HEK293 (cell line): ENCODE measurements around the gene SEC62.

Source experiments
- CTCF ChIA-PET: fragments of 350-600 bp; formaldehyde crosslinking; extraction: SDS; loops from one replicate; lab custom pipeline; 2021; ENCODE audit warnings: antibody characterized with exemption; lab: Yijun Ruan, JAX
- POLR2A ChIA-PET: fragments of 300-600 bp; formaldehyde crosslinking; extraction: SDS; loops from one replicate; lab custom pipeline; 2020; ENCODE audit warnings: antibody characterized with exemption, inconsistent platforms; lab: Yijun Ruan, JAX
- H3K27ac ChIP-seq: fragments of 200-500 bp; sonication (Bioruptor generic); 2 replicates; pipeline ENCODE4 v1.5.1; 2014; ENCODE audit warnings: low read depth, low read length, control low read depth, inconsistent platforms; ENCODE audit errors: extremely low read depth
- H3K36me3 ChIP-seq, 2 experiments: fragments of 200-500 bp in 1 of 2; sonication (Bioruptor generic) in 1 of 2; 1 replicate in 1 of 2; 2 replicates in 1 of 2; pipeline ENCODE4 v1.5.1; 2014 to 2017; ENCODE audit warnings: inconsistent platforms in 2 of 2, low read length in 2 of 2; ENCODE audit not compliant: control insufficient read depth in 2 of 2, insufficient read depth in 1 of 2
- H3K4me1 ChIP-seq: fragments of 200-500 bp; sonication (Bioruptor generic); 2 replicates; pipeline ENCODE4 v1.5.1; 2014; ENCODE audit warnings: mild to moderate bottlenecking, low read length, inconsistent platforms; ENCODE audit not compliant: control insufficient read depth, insufficient read depth
- H3K4me3 ChIP-seq: 2 replicates; pipeline ENCODE4 v1.5.1; 2011; ENCODE audit warnings: low read depth, mild to moderate bottlenecking, control low read depth, low read length, moderate library complexity
- H3K9me3 ChIP-seq: fragments of 200-500 bp; sonication (Bioruptor generic); 2 replicates; pipeline ENCODE4 v1.5.1; 2014; ENCODE audit warnings: low read depth, low read length, inconsistent platforms; ENCODE audit not compliant: control insufficient read depth, insufficient read depth
- GLIS2 ChIP-seq: fragments of 450-650 bp; formaldehyde crosslinking; IDR thresholded peaks from 2 replicates; pipeline ENCODE4 v1.5.1; 2016; ENCODE audit warnings: missing biosample characterization, missing genetic modification characterization
- HOXA7 ChIP-seq: sonication (generic); formaldehyde crosslinking; IDR thresholded peaks from 2 replicates; pipeline ENCODE4 v1.8.1; 2022; ENCODE audit warnings: missing genetic modification reagents, borderline replicate concordance
- HOXD13 ChIP-seq: sonication (generic); formaldehyde crosslinking; IDR thresholded peaks from 2 replicates; pipeline ENCODE4 v1.8.0; 2022; ENCODE audit warnings: missing genetic modification reagents, borderline replicate concordance
- MEIS1 ChIP-seq: sonication (generic); formaldehyde crosslinking; IDR thresholded peaks from 2 replicates; pipeline ENCODE4 v1.8.1; 2022; ENCODE audit warnings: missing genetic modification reagents, mild to moderate bottlenecking, borderline replicate concordance
- ZBTB11 ChIP-seq: fragments of 450-650 bp; formaldehyde crosslinking; conservative IDR thresholded peaks from 2 replicates; pipeline ENCODE4 v1.5.1; 2016; ENCODE audit warnings: low read depth, missing biosample characterization, missing genetic modification characterization
- ZBTB48 ChIP-seq: fragments of 450-650 bp; formaldehyde crosslinking; IDR thresholded peaks from 2 replicates; pipeline ENCODE4 v1.5.1; 2016; ENCODE audit warnings: missing biosample characterization, missing genetic modification characterization
- ZBTB49 ChIP-seq: fragments of 450-650 bp; formaldehyde crosslinking; IDR thresholded peaks from 2 replicates; pipeline ENCODE4 v1.5.1; 2016; ENCODE audit warnings: missing biosample characterization, missing genetic modification characterization, low read depth
- ZFP69B ChIP-seq: fragments of 450-650 bp; formaldehyde crosslinking; IDR thresholded peaks from 2 replicates; pipeline ENCODE4 v1.5.1; 2016; ENCODE audit warnings: missing biosample characterization, missing genetic modification characterization
- ZNF138 ChIP-seq: fragments of 450-650 bp; formaldehyde crosslinking; IDR thresholded peaks from 2 replicates; pipeline ENCODE4 v1.5.1; 2016; ENCODE audit warnings: missing biosample characterization, missing genetic modification characterization, borderline replicate concordance
- ZNF146 ChIP-seq: fragments of 450-650 bp; formaldehyde crosslinking; IDR thresholded peaks from 2 replicates; pipeline ENCODE4 v1.5.1; 2016; ENCODE audit warnings: missing biosample characterization, missing genetic modification characterization
- ZNF18 ChIP-seq: fragments of 450-650 bp; formaldehyde crosslinking; IDR thresholded peaks from 2 replicates; pipeline ENCODE4 v1.5.1; 2016; ENCODE audit warnings: missing biosample characterization, missing genetic modification characterization
- ZNF23 ChIP-seq: fragments of 450-650 bp; formaldehyde crosslinking; IDR thresholded peaks from 2 replicates; pipeline ENCODE4 v1.5.1; 2016; ENCODE audit warnings: missing biosample characterization, missing genetic modification characterization, borderline replicate concordance
- ZNF274 ChIP-seq, 2 experiments: fragments of 200-500 bp in 1 of 2; fragments of 450-650 bp in 1 of 2; sonication (Bioruptor generic) in 1 of 2; formaldehyde crosslinking in 1 of 2; IDR thresholded peaks; 2 replicates each; pipeline versions ENCODE4 v1.5.1 to v1.6.1; 2014 to 2016; ENCODE audit warnings: borderline replicate concordance in 1 of 2, inconsistent platforms in 1 of 2, low read length in 1 of 2, missing biosample characterization in 1 of 2, missing genetic modification characterization in 1 of 2
- ZNF311 ChIP-seq: fragments of 450-650 bp; formaldehyde crosslinking; IDR thresholded peaks from 2 replicates; pipeline ENCODE4 v1.5.1; 2017; ENCODE audit warnings: missing biosample characterization, missing genetic modification characterization, borderline replicate concordance
- ZNF350 ChIP-seq: fragments of 450-650 bp; formaldehyde crosslinking; IDR thresholded peaks from 2 replicates; pipeline ENCODE4 v1.5.0; 2017; ENCODE audit warnings: missing biosample characterization, mild to moderate bottlenecking, missing genetic modification characterization
- ZNF354C ChIP-seq: fragments of 450-650 bp; formaldehyde crosslinking; IDR thresholded peaks from 2 replicates; pipeline ENCODE4 v1.5.1; 2016; ENCODE audit warnings: missing biosample characterization, missing genetic modification characterization, low read depth, borderline replicate concordance
- ZNF48 ChIP-seq: fragments of 450-650 bp; formaldehyde crosslinking; IDR thresholded peaks from 2 replicates; pipeline ENCODE4 v1.5.1; 2016; ENCODE audit warnings: missing biosample characterization, missing genetic modification characterization
- ZNF610 ChIP-seq: fragments of 450-650 bp; formaldehyde crosslinking; IDR thresholded peaks from 2 replicates; pipeline ENCODE4 v1.5.1; 2016; ENCODE audit warnings: missing biosample characterization, missing genetic modification characterization, borderline replicate concordance
- ZNF624 ChIP-seq: fragments of 450-650 bp; formaldehyde crosslinking; IDR thresholded peaks from 2 replicates; pipeline ENCODE4 v1.5.1; 2017; ENCODE audit warnings: missing biosample characterization, missing genetic modification characterization
- ZNF777 ChIP-seq: fragments of 450-650 bp; formaldehyde crosslinking; IDR thresholded peaks from 2 replicates; pipeline ENCODE4 v1.5.1; 2017; ENCODE audit warnings: missing biosample characterization, missing genetic modification characterization, borderline replicate concordance

Gene SEC62

GRCh38 chr3:169939751-169940150, 26.9 kb upstream of the SEC62 start:
- Histone ChIP-seq H3K9me3 (no peaks in the 10 kb centered on the region), H3K36me3 (no peaks in the 10 kb centered on the region), H3K4me1 (no peaks in the 10 kb centered on the region), H3K27ac (no peak overlapping the region), H3K4me3 (no peak overlapping the region)
- no peak for TF ChIP-seq ZNF146
- no peak for TF ChIP-seq GLIS2 (tag by site-specific recombination)
- no peak for TF ChIP-seq ZNF311 (tag by site-specific recombination)
- TF ChIP-seq ZBTB49, result no peak
- no peak for TF ChIP-seq ZNF610 (tag by site-specific recombination)
- TF ChIP-seq ZNF777 (tag by site-specific recombination), result no peak
- TF ChIP-seq HOXA7 (CRISPR knock-in tag), result no peak
- no peak for TF ChIP-seq HOXD13 (CRISPR knock-in tag)
- no peak for TF ChIP-seq MEIS1 (CRISPR knock-in tag)
- TF ChIP-seq ZNF18, result no peak
- TF ChIP-seq ZNF274 (IDR thresholded peaks at IDR 0.05; ENCODE audit: low read length), result no peak
- TF ChIP-seq ZNF274 (tag by site-specific recombination; IDR thresholded peaks at IDR 0.05; ENCODE audit: borderline replicate concordance), result no peak
- no peak for TF ChIP-seq ZBTB11 (tag by site-specific recombination)
- ChIA-PET POLR2A (no interaction called here), CTCF (no interaction called here)

GRCh38 chr3:169940470-169941181, 26.0 kb upstream of the SEC62 start:
- no peak for TF ChIP-seq ZBTB48 (tag by site-specific recombination)
- TF ChIP-seq ZNF23 (tag by site-specific recombination), result no peak
- no peak for TF ChIP-seq ZNF354C
- no peak for TF ChIP-seq ZFP69B (tag by site-specific recombination)
- no peak for TF ChIP-seq ZNF624 (tag by site-specific recombination)
- no peak for TF ChIP-seq ZNF138 (tag by site-specific recombination)
- no peak for TF ChIP-seq ZNF350
- no peak for TF ChIP-seq ZNF48
- Histone ChIP-seq H3K4me3 (no peak overlapping the region), H3K27ac (no peak overlapping the region), H3K9me3 (no peaks in the 10 kb centered on the region), H3K36me3 (no peaks in the 10 kb centered on the region), H3K4me1 (no peaks in the 10 kb centered on the region)
- ChIA-PET POLR2A (no interaction called here), CTCF (interaction anchor here (0.5 kb wide), 1 partner anchor 123 kb away, joined by 3 read pairs; no protein-coding TSS in a partner anchor)
